Adrenal gland (tissue), 5 donors: Measurements from ENCODE around the gene DUSP14.

ENCODE experiments used
- CTCF ChIP-seq, 6 experiments: fragments of 450-650 bp in 4 of 6; fragments of 200-600 bp in 2 of 6; sonication (generic) in 1 of 6; IDR thresholded peaks; 1 replicate in 5 of 6; 2 replicates in 1 of 6; pipeline versions ENCODE4 v1.5.1 to v1.8.0; 2016 to 2021; ENCODE audit warnings: antibody characterized with exemption in 6 of 6, mild to moderate bottlenecking in 2 of 6, moderate library complexity in 1 of 6
- POLR2A ChIP-seq, 2 donors: fragments of 450-650 bp; IDR thresholded peaks; one replicate each; pipeline ENCODE4 v1.6.1; 2017; ENCODE audit warnings: antibody characterized with exemption in 2 of 2, mild to moderate bottlenecking in 2 of 2, moderate library complexity in 1 of 2
- donor health status: DM: no; HTN: no; CAD: no.

- TF ChIP-seq CTCF (IDR thresholded peaks at IDR 0.05) (no peak), POLR2A (IDR thresholded peaks at IDR 0.05) (no peak)
Measured at GRCh38 chr17:37481001-37481665, 8.6 kb upstream of the DUSP14 start.
